GM12891 (cell line): ENCODE measurements around the gene MAP3K1.
"Not testable (repeated sequence)": the region's sequence is repeated elsewhere in the genome, so short reads cannot be mapped to it uniquely, and the experiment has no call there.

ENCODE experiments used
- DNase-seq: peaks from one replicate; pipeline ENCODE4 v3.0.0; 2011; ENCODE audit warnings: low spot score; ENCODE audit not compliant: insufficient read length
- FAIRE-seq: peaks from 2 replicates; lab custom pipeline; 2011; peaks lifted over from hg19 to GRCh38; lab: Jason Lieb, UNC
- PAX5 ChIP-seq: IDR thresholded peaks from 2 replicates; pipeline ENCODE4 v1.6.1; 2011; ENCODE audit warnings: low read length, moderate library complexity, mild to moderate bottlenecking; ENCODE audit not compliant: insufficient read depth, severe bottlenecking
- POLR2A ChIP-seq: IDR thresholded peaks from 2 replicates; pipeline ENCODE4 v1.6.1; 2011; ENCODE audit warnings: low read depth, low read length, control low read depth
- POLR2AphosphoS5 ChIP-seq: IDR thresholded peaks from 2 replicates; pipeline ENCODE4 v1.6.1; 2011; ENCODE audit warnings: low read depth, low read length, control low read depth
- POU2F2 ChIP-seq: IDR thresholded peaks from 2 replicates; pipeline ENCODE4 v1.6.1; 2011; ENCODE audit warnings: low read depth, mild to moderate bottlenecking, control low read depth, low read length, moderate library complexity
- SPI1 ChIP-seq: IDR thresholded peaks from 2 replicates; pipeline ENCODE4 v1.6.1; 2011; ENCODE audit warnings: low read depth, low read length, control low read depth
- TAF1 ChIP-seq: IDR thresholded peaks from 2 replicates; pipeline ENCODE4 v1.6.1; 2011; ENCODE audit warnings: low read depth, low read length, control low read depth

MAP3K1 gene

DNA sequence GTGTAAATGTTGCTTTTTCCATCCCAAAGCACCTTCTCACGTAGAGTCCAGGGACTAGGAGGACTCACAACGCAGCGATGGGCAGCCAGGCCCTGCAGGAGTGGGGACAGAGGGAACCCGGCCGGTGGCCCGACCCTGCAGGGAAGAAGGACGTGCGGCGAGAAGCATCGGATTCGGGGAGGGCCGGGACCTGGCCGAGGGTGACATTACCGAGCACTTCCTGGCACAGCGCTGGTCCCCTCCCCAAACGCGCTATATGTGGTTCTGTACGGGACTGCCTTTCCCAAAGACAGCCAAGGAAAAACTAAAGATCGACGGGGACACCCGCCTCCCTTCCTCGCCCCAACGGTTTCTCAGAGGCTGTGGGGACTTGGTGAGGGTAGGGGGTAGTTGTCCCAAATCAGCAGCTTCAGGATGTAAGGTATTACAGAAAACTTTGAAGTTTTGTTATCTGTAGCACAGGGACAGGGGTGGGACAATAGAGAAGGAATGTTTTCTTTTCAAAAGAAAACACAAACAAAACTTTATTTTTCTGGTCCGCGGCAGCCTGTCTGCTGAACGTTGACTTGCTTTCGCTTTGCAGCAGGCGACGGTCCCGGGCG lies 887 bp upstream of the MAP3K1 start:
- TF ChIP-seq SPI1 = no peak
- TF ChIP-seq PAX5 = no peak
- no peak for TF ChIP-seq POLR2AphosphoS5
- TF ChIP-seq TAF1 = no peak
- no peak for TF ChIP-seq POU2F2
- TF ChIP-seq POLR2A = no peak
- DNase-seq = no peak
- FAIRE-seq = no peak

DNA sequence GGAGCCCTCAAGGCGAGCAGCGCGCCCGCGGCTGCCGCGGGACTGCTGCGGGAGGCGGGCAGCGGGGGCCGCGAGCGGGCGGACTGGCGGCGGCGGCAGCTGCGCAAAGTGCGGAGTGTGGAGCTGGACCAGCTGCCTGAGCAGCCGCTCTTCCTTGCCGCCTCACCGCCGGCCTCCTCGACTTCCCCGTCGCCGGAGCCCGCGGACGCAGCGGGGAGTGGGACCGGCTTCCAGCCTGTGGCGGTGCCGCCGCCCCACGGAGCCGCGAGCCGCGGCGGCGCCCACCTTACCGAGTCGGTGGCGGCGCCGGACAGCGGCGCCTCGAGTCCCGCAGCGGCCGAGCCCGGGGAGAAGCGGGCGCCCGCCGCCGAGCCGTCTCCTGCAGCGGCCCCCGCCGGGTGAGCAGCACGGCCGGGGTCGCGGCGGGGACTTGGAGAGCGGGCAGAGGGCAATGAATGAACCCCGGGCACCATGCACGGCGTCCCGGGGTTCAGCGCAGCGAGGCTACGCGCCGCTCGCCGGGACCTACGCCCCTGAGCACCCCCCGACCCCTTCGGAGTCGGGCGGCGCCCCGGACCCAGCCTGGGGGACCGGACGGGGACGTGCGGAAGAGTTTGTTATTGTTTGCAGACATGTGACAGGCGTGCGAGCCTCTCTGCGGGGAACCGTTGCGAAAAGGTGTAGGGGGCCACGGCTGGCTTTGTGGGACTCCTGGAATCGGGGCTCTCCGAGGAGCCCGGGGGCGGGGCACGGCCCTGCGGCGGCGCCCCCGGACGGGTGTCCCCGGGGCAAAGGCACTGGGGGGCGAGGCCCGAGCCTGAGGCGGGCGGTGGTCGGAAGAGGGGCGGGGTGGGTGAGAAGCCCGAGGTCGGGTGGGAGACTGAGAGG lies 553 bp downstream of the MAP3K1 start:
- TF ChIP-seq POLR2A (no peak), SPI1 (no peak), PAX5 (no peak), POLR2AphosphoS5 (no peak), POU2F2 (no peak), TAF1 (no peak; the same call in 1 of the 2 replicates)
- DNase-seq (peak; percentile 49), FAIRE-seq (no peak)

DNA sequence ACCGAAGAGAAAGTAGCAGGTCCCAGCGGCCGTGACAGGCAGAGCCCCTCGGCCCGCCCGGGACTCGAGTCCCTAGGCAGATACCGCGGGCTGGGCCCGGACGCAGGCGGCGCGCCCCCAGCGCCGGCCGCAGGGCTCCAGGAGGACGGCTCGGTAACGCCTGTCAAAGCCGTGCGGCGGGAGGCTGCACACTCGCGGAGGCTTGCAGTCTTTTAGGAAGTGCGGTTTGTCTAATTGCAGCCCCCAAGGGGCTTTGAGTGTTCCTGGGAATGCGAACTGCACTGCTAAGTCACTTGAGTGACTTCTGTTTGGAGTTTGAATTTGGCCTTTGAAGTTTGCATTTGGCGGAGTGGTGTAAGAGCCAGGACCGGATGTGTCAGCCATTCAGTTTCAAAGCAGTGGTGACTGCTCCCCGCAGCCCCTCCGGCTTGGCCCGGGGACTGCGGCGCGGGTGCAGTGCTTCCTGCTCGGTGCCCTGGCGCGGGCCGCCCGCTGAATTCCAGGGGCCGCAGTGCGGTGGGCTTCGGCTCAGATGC lies 1.3 kb downstream of the MAP3K1 start:
- peak; percentile 35 for DNase-seq
- peak; percentile 78 for FAIRE-seq
- TF ChIP-seq POLR2AphosphoS5 (no peak), POLR2A (no peak), POU2F2 (no peak), TAF1 (no peak), PAX5 (no peak), SPI1 (no peak)

DNA sequence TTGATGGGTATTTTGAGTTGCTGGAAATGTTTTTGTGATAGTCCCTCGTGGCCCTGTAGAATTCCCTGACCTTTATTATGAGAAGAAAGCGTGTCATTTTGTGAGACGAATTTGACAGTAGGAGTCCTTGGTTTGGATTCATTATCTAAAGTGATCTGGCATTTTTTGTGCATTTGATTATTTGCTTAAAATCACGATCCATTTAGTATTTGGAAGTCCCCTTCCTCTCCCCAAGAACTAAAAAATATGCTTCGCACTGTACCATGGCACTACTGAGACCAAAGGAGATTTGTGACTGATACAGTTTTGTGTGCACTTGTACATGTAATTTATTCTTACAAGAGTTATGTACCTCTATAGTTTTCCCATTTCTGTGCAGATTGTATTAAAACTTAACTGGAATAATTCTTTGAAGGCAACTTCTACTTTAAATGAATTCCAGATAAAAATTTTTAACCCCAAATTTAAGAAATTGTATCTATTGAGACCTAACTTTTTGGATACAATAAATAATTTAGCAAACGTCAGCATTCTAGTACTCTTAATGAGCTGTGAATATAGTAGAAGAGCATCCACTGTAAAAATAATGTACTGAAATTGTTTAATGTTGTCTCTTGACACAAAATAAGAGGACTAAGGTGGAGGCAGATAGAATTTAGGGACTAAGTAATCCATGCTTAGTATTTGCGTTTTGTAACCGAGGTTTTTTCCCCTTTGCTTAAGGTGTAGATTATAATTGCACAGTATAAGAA lies 2.1 kb downstream of the MAP3K1 start:
- DNase-seq = no peak
- FAIRE-seq = peak; percentile 68
- TF ChIP-seq PAX5 (no peak), SPI1 (no peak), POLR2A (no peak), POU2F2 (no peak)

DNA sequence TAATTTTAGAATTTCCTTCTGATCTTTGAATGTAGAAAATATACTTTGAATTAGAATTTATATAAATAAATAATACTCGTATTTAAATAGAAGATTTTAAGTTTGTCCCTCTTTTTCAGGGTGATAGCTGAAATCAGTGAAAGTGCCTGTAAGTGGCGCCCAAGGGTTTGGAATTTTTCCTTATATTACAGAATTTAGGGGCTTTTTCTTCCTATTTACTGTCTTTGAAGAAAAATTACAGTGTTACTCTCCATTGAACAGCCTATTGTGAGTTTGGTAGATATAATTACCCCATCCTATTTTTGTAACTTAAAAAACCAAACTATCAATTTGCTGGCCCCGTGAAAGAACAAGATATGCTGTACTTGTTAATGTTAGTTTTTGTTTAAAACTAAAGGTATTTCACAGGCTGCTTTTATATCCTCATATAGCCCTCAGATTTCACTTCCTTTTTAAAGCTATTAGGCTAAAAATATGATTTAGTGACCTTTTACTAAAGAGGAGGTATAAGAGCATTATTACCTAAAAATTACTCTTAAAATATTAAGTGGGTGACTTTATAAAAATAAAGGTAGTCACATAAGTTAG lies 3.2 kb downstream of the MAP3K1 start:
- TF ChIP-seq TAF1 (no peak), SPI1 (peak; percentile 59; the same call in 1 of the 2 replicates)
- DNase-seq = no peak
- FAIRE-seq = no peak

DNA sequence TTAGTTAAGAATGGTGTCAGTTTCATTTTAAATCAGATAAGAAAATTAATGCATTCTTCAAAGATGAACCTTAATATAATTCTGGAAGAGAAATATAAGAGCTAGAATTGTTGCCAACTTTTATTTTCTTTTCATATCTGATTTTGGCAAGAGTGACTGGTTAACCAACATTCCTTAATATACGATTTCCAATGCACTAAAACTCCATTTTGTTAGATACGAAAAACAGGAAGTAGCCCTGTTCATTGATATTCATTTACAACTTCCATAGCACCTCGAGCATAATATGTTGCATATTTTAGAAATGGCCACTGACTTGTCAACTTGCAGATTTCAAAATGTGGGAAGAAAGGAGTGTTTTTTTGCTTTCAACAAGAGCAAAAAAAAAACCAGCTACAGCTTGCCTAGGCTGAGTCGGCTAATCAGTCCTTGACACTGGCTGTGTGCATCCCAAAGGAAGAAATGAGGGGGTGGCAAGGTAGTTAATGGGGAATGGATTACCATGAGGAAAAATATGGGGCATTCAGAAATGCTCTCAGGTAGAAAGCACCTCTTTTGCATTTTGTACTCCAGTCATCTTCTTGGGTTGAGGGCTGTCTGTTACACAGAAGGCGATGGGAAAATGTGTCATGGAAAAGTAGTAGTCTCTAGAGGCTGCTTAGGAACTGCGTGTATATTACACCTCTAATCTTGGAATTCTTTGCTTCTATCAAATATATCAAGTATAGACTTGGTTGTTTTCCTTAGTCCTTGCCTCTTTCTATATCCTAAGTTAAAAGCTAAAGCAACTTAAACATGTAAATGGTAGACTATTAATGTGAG lies 3.9 kb downstream of the MAP3K1 start:
- DNase-seq = no peak

DNA sequence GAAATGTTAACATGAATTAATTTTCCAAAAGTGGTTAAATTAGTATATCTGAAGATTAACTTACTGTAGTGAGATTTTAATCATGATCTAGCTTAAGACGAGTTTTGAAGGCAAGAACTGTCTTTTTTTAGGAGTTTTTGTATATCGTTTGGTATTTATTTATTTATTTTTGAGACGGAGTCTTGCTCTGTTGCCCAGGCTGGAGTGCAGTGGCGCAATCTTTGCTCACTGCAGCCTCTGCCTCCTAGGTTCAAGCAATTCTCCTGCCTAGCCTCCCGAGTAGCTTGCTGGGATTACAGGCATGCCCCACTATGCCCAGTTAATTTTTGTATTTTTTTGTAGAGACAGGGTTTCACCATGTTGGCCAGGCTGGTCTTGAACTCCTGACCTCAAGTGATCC lies 6.5 kb downstream of the MAP3K1 start:
- not testable (repeated sequence) for FAIRE-seq, DNase-seq

More for the DNA sequence above, 3.9 kb downstream of the MAP3K1 start:
- TF ChIP-seq SPI1 (peak; percentile 71), PAX5 (no peak)
- FAIRE-seq = peak; percentile 56

DNA sequence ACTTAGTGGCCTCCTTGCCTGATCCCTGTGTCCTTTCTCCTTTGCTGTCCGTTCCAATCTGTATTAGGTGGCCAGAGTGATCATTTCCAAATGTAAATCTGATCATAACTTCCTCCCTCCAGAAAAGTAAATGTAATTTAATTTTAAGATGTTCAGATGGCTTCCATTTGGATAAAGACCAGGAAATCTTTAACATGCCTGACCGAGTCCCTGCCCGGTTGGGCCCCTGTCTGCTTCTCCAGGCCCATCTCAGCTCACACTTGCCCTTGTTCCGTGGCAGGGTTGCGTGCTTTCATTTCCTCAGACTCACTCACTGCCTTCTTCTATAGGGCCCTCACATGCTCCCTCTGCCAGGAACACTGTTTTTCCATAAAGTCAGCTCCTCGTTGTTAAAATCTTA lies 7.6 kb downstream of the MAP3K1 start:
- DNase-seq = no peak
- FAIRE-seq = no peak
- TF ChIP-seq SPI1 (0 out of 2 replicates have a peak, but pooled peaks have one; percentile 7), POU2F2 (no peak)

DNA sequence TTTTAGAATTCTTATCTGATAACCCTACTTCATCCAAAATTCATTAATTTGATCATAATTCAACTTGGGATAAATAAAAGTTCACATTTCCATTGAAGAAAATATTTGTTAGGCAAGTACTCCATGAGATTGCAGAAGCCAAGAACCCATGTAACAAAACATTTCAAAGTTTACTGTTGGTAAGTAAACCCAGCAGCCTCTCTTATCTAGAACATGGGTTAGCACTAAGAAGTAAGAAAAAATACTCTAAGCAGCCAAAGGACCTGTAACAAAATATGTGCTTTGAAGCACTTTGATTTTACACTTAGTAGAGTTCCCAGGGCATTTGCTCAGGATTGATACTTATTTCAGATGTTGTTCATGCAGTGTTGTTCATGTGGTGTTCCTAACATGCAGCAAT lies 8.7 kb downstream of the MAP3K1 start:
- DNase-seq (no peak), FAIRE-seq (no peak)
- TF ChIP-seq PAX5 (no peak), TAF1 (no peak), SPI1 (no peak), POLR2AphosphoS5 (no peak), POU2F2 (no peak), POLR2A (no peak)
